NOMO-1 treated with dmso at 0.1 percent for 144 hours (cell line): ENCODE data around the gene NPPB.

Experiments used
- DNase-seq: peaks from one replicate; lab custom pipeline; 2025; ENCODE audit not compliant: unreplicated experiment; lab: John Stamatoyannopoulos, UW

NPPB gene

GRCh38 chr1:11881749-11882441 lies 23.1 kb upstream of the NPPB start:
- DNase-seq = no peak

GRCh38 chr1:11880911-11881748 lies 22.4 kb upstream of the NPPB start:
- DNase-seq = no peak

DNA sequence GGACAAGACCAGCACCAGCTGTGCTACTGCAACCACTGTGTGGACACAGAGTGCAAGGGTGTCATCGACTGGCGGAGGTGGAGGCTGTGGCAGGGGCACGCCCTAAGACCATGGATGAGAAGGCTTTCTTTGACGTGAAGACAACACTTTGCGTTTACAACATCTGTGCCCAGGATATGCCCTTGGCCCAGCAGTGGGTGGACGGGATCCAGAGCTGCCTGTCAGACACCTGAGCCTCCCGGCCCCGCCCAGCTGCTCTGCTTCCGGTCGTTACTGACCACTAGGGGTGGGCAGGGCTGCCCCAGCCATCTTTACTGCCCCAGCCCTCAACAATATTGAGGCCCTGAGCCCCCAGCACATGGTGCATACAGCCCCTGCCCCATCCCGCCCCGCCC lies 21.4 kb upstream of the NPPB start:
- no peak for DNase-seq

GRCh38 chr1:11879311-11880180 lies 20.8 kb upstream of the NPPB start:
- DNase-seq = no peak

GRCh38 chr1:11878891-11879190 lies 20.1 kb upstream of the NPPB start:
- DNase-seq = no peak

GRCh38 chr1:11878081-11878890 lies 19.5 kb upstream of the NPPB start:
- no peak for DNase-seq

DNA sequence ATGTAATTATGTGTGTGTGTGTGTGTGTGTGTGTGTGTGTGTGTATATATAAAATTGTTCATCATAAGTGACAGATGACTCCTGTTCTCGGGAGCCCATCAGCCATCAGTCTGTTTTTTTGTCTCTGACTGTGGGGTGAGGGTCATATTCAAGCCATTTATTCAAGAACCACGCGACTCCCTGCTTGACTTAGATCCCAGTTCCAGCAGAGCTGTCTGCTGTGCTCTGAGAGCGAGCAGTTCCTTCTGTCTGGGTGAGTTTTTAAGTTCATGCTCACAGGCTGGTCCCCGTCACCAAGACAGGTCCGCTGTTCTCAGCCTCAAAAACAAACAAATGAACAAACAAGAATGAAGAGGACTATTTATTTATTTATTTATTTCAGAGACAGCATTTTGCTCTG lies 18.3 kb upstream of the NPPB start:
- DNase-seq = no peak

DNA sequence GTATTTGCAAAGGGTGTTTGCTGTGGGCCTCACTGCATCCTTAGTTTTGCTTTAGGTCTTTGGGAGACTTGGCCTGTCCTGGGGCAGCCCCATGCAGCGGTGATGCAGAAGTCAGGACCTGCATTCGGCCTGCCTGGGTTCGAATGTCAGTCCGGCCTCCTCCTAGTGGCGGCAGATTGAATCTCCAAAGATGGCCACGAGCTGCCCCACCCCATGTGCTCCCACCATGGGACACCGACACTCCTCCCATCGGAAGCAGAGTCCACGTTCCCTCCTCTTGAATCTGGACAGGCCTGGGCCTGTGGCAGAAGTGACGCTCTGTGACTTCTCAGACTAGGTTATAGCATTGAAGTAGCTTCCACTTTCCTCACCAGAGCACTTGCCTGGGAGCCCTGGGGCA lies 16.3 kb upstream of the NPPB start:
- no peak for DNase-seq

GRCh38 chr1:11874624-11875023 lies 15.9 kb upstream of the NPPB start:
- DNase-seq = no peak

- no peak for DNase-seq
Measured at GRCh38 chr1:11874258-11874562, 15.5 kb upstream of the NPPB start.

GRCh38 chr1:11873395-11874257 lies 14.9 kb upstream of the NPPB start:
- DNase-seq = no peak

DNA sequence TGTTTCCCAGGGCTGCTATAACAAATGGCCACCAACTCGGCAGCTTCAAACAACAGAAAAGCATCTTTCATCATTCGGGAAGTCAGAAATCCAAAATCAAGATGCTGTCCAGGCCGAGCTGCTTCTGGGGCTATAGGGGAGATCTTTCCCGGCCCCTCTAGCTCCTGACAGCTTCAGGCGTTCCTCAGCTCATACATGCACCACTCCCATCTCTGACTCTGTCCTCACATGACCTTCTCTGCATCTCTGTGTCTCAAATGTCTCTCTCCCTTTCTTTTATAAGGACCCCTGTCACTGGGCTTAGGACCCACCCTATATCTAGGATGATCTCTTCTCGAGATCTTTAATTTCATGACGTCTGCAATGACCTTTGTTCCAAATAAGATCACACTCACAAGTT lies 13.8 kb upstream of the NPPB start:
- no peak for DNase-seq

- no peak for DNase-seq
Measured at GRCh38 chr1:11869650-11870207, 11.0 kb upstream of the NPPB start.

GRCh38 chr1:11869104-11869503 lies 10.4 kb upstream of the NPPB start:
- DNase-seq = no peak

DNA sequence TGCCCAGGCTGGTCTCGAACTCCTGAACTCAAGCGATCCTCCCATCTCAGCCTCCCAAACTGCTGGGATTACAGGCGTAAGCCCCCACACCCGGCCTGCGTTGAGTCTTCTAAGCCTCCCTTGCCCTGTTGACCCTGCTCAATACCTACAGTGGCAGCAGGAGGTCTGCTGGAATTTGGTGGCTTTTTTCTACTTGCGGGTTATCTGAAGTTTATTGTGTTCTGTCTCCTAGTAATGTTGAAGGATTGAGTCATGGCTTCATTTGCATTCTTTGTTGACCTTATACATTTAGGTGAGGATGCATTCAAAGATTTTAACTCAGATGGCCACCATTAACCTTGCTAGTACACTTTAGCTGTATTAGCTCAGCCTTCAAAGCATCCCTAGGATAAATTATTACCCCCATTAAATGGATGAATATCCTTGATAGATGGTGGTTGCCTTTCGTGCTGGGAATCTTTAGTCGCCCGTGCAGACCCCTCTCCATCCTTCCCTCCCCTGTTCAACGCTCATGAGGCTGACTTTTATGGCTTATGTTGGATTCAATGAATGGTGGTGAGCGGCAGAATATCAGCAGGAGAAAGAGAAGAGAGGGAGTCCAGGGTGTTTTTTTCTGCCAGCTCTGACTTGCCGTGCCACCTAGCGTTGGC lies 9.7 kb upstream of the NPPB start:
- DNase-seq = no peak

- no peak for DNase-seq
Measured at GRCh38 chr1:11862890-11863289, 4.1 kb upstream of the NPPB start.

DNA sequence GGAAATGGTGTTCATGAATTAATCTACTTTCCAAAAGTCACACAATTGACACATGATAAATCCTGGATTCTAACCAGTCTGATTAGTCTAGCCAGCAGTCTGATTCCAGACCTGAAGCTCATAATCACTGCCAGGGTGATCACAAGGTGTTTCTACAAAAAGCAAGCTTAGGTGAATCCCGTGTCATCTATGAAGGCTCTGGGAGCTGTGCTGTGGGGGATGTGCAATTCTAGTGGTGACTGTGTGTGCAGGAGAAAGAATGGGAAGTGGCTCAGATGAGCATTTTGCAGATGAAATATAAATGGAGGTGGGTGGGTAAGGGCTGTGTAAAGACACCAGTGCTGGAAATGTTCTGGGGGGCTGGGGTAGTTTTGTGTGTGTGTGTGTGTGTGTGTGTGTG lies 1.8 kb upstream of the NPPB start:
- no peak for DNase-seq

- no peak for DNase-seq
Measured at GRCh38 chr1:11860083-11860482, 1.3 kb upstream of the NPPB start.
